Body of pancreas (tissue), 4 donors: ENCODE results near the gene NDRG3.

Experiments
- CTCF ChIP-seq, 7 experiments: fragments of 450-650 bp in 4 of 7; fragments of 200-600 bp in 3 of 7; sonication (generic) in 3 of 7; IDR thresholded peaks; one replicate each; pipeline ENCODE4 v1.5.1; 2016 to 2019; ENCODE audit warnings: antibody characterized with exemption in 7 of 7
- POLR2A ChIP-seq, 3 donors: fragments of 450-650 bp; IDR thresholded peaks; one replicate each; pipeline ENCODE4 v1.6.1; 2016; ENCODE audit warnings: antibody characterized with exemption in 3 of 3, mild to moderate bottlenecking in 2 of 3

GRCh38 chr20:36623444-36623843, 122.4 kb downstream of the NDRG3 start:
- TF ChIP-seq CTCF (IDR thresholded peaks at IDR 0.05) (no peak), POLR2A (IDR thresholded peaks at IDR 0.05) (no peak)
